Ishikawa (cell line): ENCODE results near the gene UNC5B.

Experiments
- CEBPB ChIP-seq: IDR thresholded peaks from 2 replicates; pipeline ENCODE4 v1.6.1; 2012
- CREB1 ChIP-seq: IDR thresholded peaks from 2 replicates; pipeline ENCODE4 v1.6.1; 2012; ENCODE audit warnings: low read depth
- EGR1 ChIP-seq: IDR thresholded peaks from 2 replicates; pipeline ENCODE4 v1.6.1; 2012
- EP300 ChIP-seq: IDR thresholded peaks from 2 replicates; pipeline ENCODE4 v1.6.1; 2012; ENCODE audit warnings: borderline replicate concordance
- FOXM1 ChIP-seq: IDR thresholded peaks from 2 replicates; pipeline ENCODE4 v1.6.1; 2012; ENCODE audit warnings: low read depth, borderline replicate concordance
- NFIC ChIP-seq: IDR thresholded peaks from 2 replicates; pipeline ENCODE4 v1.6.1; 2012
- TAF1 ChIP-seq: IDR thresholded peaks from 2 replicates; pipeline ENCODE4 v1.6.1; 2012; ENCODE audit warnings: low read depth, mild to moderate bottlenecking
- YY1 ChIP-seq: IDR thresholded peaks from 2 replicates; pipeline ENCODE4 v1.6.1; 2012; ENCODE audit warnings: low read depth
- TF ChIP-seq, protein P1 (sequence below): IDR thresholded peaks from 2 replicates; pipeline ENCODE4 v1.6.1; 2012
- TF ChIP-seq, protein P2 (sequence below): IDR thresholded peaks from 2 replicates; pipeline ENCODE4 v1.6.1; 2012
- TF ChIP-seq, protein P3 (sequence below): IDR thresholded peaks from 2 replicates; pipeline ENCODE4 v1.6.1; 2012; ENCODE audit warnings: low read depth, mild to moderate bottlenecking

DNA sequence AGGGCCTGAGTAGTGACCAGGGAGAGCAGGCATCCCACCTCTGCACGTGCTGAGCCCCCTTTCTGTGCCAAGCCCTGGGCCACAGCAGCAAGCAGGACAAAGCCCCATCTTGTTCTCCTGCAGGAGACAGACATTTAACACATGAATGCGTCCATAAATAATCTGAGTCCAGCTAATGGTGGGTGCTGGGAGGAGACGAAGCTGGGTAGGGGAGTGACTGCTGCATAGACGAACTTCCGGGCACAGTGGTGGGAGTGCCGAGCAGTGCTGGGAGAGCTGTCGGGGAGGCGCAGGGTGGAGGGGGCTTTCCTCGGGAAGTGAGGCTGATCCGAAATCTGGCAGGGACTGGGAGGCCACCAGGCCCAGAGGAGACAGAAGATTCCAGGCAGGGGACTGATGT is 71.5 kb downstream of the UNC5B start:
- TF ChIP-seq YY1 (no peak), FOXM1 (no peak), EP300 (no peak), CREB1 (no peak), TAF1 (no peak), NFIC (no peak), EGR1 (no peak), CEBPB (no peak)
- TF ChIP-seq, protein P1, sequence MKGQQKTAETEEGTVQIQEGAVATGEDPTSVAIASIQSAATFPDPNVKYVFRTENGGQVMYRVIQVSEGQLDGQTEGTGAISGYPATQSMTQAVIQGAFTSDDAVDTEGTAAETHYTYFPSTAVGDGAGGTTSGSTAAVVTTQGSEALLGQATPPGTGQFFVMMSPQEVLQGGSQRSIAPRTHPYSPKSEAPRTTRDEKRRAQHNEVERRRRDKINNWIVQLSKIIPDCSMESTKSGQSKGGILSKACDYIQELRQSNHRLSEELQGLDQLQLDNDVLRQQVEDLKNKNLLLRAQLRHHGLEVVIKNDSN: no peak
- TF ChIP-seq, protein P2, sequence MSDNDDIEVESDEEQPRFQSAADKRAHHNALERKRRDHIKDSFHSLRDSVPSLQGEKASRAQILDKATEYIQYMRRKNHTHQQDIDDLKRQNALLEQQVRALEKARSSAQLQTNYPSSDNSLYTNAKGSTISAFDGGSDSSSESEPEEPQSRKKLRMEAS: no peak
- TF ChIP-seq, protein P3, sequence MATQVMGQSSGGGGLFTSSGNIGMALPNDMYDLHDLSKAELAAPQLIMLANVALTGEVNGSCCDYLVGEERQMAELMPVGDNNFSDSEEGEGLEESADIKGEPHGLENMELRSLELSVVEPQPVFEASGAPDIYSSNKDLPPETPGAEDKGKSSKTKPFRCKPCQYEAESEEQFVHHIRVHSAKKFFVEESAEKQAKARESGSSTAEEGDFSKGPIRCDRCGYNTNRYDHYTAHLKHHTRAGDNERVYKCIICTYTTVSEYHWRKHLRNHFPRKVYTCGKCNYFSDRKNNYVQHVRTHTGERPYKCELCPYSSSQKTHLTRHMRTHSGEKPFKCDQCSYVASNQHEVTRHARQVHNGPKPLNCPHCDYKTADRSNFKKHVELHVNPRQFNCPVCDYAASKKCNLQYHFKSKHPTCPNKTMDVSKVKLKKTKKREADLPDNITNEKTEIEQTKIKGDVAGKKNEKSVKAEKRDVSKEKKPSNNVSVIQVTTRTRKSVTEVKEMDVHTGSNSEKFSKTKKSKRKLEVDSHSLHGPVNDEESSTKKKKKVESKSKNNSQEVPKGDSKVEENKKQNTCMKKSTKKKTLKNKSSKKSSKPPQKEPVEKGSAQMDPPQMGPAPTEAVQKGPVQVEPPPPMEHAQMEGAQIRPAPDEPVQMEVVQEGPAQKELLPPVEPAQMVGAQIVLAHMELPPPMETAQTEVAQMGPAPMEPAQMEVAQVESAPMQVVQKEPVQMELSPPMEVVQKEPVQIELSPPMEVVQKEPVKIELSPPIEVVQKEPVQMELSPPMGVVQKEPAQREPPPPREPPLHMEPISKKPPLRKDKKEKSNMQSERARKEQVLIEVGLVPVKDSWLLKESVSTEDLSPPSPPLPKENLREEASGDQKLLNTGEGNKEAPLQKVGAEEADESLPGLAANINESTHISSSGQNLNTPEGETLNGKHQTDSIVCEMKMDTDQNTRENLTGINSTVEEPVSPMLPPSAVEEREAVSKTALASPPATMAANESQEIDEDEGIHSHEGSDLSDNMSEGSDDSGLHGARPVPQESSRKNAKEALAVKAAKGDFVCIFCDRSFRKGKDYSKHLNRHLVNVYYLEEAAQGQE: no peak
